Measurements from ENCODE around the gene CYP4F8. TPM values are rescaled to one million over a fixed set of nuclear protein-coding genes. Genes with fewer than 3 reads are reported as not detected.

The CYP4F8 gene
- total RNA-seq, 1 experiment from 2014 or later: not detected

DNA sequence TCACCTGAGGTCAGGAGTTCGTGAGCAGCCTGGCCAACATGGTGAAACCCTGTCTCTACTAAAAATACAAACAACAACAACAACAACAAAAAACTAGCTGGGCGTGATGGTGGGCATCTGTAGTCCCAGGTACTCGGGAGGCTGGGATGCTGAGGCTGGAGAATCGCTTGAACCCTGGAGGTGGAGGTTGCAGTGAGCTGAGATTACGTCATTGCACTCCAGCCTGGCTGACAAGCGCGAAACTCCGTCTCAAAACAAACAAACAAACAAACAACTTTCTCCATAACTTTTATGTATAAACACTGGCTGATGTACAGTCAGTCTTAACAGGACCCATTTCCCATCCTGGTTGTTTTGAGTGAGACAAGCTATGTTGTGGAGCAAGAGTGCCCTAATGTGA lies 5.8 kb upstream of the CYP4F8 start:
- no peaks in the 10 kb centered on the region for H3K79me1 ChIP-seq (ENCODE audit: insufficient read depth, low read depth, low read length, poor library complexity, severe bottlenecking)
- no peak for TF ChIP-seq CTCF (conservative IDR thresholded peaks at IDR 0.05)
- H3K9me3 Mint-ChIP-seq: peaks cover 77 to 84% of the 10 kb centered on the region in 2 experiments

More for the DNA sequence above, 5.8 kb upstream of the CYP4F8 start:
- Histone ChIP-seq H3K56ac (ENCODE audit: insufficient read length, low read depth, low read length) (no peak overlapping the region), H3K9ac (ENCODE audit: extremely low read depth, insufficient read length, low read length) (no peak overlapping the region), H3K9me3 (ENCODE audit: control insufficient read depth, low read depth, low read length) (peaks cover 33% of the 10 kb centered on the region), H4K5ac (ENCODE audit: insufficient read length, low read depth, low read length) (no peak overlapping the region), H3T11ph (ENCODE audit: low read length) (no peak overlapping the region), H3K18ac (ENCODE audit: insufficient read length, low read depth, low read length) (no peak overlapping the region), H2AK5ac (ENCODE audit: insufficient read length, low read length) (no peak overlapping the region), H2BK120ac (ENCODE audit: low read depth, low read length, poor library complexity, severe bottlenecking) (no peak overlapping the region), H4K20me1 (ENCODE audit: control insufficient read depth, insufficient read depth, insufficient read length) (no peaks in the 10 kb centered on the region), H4K91ac (ENCODE audit: insufficient read length, low read depth, low read length) (no peak overlapping the region), H2BK12ac (ENCODE audit: insufficient read length, low read depth, low read length) (no peak overlapping the region), H3K27ac (ENCODE audit: insufficient read length, low read depth, low read length) (no peak overlapping the region), H3K4me2 (ENCODE audit: insufficient read depth, insufficient read length, low read length) (no peak overlapping the region), H4K8ac (replicated peaks; ENCODE audit: insufficient read length, low read depth, low read length) (no peak overlapping the region), H2BK15ac (ENCODE audit: low read depth, low read length) (no peak overlapping the region), H2BK20ac (ENCODE audit: low read depth, low read length, poor library complexity, severe bottlenecking) (no peak overlapping the region), H3K23me2 (ENCODE audit: insufficient read length, low read depth, low read length, poor library complexity, severe bottlenecking) (no peaks in the 10 kb centered on the region), H3K4me1 (ENCODE audit: insufficient read depth, low read length) (no peaks in the 10 kb centered on the region), H3K23ac (ENCODE audit: insufficient read length, low read depth, low read length) (no peak overlapping the region), H3K14ac (ENCODE audit: insufficient read depth, low read length) (no peak overlapping the region), H2BK5ac (ENCODE audit: insufficient read length, low read length) (no peak overlapping the region), H2AFZ (ENCODE audit: low read length) (no peak overlapping the region), H3K79me2 (ENCODE audit: insufficient read depth, low read length) (no peaks in the 10 kb centered on the region), H3K27me3 (ENCODE audit: insufficient read depth, low read length) (no peaks in the 10 kb centered on the region), H3K4ac (ENCODE audit: low read depth, low read length) (no peak overlapping the region)
- Mint-ChIP-seq H3K4me3 (no peak overlapping the region), H3K36me3 (ENCODE audit: insufficient read depth in 1 of 3, low read depth in 3 of 3) (peaks cover 5 to 26% (median 9%) of the 10 kb centered on the region in 3 experiments; a peak in 5 of 7 replicates), H3K27ac (no peak overlapping the region), H3K27me3 (ENCODE audit: low read depth) (peaks cover 3% of the 10 kb centered on the region; the same call in 1 of the 2 replicates), H3K4me1 (no peaks in the 10 kb centered on the region)
- no peak for DNase-seq
- WGBS (ENCODE audit: extremely low coverage, insufficient read length, low lambda C conversion rate): no CpG with 5 or more reads among the region's 8 CpGs

All from H9 (cell line).